Stimulated activated CD4-positive, alpha-beta T cell treated with anti-CD3 and anti-CD28 coated beads, Interleukin-1b, Interleukin-23, amount 100 ng/mL, for 48 hours (primary cell): Measurements from ENCODE around the gene AQP12A.
"Not testable (repeated sequence)": the region's sequence is repeated elsewhere in the genome, so short reads cannot be mapped to it uniquely, and the experiment has no call there.

Source experiments
- DNase-seq: peaks from one replicate; pipeline ENCODE4 v3.0.0-alpha.2; 2020

Gene AQP12A

DNA sequence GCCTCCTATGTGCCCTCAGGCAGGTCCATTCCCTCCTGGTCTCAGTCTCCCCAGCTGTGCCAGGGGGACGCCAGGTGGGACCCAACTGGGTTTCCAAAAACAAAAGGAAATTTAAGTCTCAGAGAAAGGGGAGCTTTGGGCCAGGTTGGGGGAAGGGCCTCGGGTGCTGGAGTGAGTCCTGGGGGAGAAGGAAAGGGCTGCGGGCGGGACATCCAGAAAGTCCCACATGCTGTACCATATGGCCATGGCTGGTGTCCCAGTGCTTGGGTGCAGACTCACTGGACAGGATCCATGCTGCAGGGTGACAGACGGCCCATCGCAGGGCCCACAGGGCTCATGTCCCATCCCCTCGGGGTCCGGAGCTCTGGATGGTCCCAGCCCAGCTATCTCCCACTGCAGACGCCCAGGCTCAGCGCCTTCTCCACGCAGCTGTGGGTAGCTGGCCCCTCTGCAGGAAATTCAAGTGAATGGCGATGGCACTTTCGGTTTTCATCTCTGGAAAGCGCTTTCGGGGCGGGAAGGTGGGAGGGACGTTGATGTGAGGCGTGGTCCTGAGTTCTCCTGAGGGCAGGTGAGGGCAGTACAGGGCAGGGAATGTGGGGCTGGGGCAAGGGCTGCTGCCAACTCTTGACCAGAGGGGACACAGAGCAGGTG, 1.1 kb upstream of the AQP12A start:
- DNase-seq = not testable (repeated sequence)

DNA sequence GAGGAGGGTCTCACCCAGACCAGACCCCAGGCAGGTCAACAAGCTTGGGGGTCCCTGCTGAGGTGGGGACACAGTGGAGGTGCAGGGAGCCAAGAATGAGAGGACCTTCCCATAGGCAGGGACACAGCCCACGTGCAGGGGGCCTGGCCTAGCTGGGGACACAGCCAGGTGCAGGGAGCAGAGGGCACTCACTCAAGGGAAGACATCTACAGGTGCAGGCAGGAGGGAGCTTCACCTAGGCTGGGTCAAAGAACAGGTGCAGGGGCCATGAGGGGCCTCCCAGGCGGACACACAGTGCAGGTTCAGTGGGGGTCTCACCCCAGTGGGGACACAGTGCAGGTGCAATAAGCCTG, 615 bp upstream of the AQP12A start:
- DNase-seq = not testable (repeated sequence)

DNA sequence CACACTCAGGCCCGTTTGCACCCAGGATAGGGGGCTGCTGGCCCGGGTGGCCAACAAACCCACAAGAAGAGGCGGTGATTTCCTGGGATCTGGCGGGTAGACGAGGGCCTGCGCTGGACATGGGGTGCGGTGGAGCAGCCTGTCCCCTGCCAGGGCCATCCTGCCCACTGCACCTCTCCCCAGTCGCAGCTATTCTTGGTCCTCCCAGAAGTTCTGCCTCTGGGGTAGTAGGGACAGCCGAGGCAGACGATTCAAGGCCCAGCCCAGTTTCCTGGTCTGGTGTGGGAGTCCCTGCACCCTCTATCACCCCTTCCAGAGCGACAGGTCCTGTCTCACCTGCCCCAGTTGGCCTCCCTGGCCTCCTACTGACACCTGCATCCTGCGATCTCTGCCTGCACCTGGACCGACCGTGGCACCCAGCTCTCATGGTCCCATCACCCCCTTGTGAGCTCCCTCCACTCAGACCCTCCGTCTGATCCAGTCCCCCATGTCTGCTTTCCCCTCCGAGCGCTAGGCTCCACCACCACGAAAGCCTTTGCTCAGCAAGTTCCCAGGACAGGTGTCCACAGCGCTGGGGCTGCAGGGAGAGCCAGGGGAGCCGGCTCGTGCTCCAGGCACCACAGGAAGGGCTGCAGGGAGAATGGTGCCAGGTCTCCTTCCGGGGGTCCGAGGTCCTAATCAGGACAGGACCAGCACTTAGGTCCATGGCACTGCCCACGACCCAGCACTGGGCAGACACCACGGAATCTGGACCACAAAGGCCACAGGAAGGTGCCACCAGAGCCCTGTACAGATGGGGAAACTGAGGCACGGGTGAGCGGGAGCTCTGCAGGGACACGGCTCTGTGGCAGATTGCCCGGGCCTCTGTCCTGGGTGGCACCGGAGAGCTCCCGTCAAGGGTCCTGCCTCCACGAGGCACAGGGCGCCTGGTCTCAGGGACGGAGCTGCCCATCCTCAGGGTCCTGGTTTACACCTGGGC, 1.2 kb downstream of the AQP12A start:
- DNase-seq = not testable (repeated sequence)

DNA sequence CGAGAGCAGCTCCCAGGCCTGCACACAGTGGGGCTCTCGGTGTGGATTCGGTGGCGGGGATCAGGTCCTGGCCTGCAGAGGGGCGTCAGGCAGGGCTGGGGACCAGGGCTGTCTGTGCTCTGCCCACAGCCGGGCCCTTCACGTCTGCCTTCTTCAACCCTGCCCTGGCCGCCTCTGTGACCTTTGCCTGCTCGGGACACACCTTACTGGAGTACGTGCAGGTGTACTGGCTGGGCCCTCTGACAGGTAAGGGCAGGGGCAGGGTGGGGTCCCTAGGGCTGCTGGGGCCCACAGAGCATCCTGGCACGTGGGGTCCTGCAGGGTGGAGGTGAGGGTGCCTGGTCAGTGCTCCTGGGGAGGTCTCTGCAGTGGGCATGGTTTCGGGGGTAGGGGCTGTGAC, 2.6 kb downstream of the AQP12A start:
- DNase-seq = not testable (repeated sequence)

DNA sequence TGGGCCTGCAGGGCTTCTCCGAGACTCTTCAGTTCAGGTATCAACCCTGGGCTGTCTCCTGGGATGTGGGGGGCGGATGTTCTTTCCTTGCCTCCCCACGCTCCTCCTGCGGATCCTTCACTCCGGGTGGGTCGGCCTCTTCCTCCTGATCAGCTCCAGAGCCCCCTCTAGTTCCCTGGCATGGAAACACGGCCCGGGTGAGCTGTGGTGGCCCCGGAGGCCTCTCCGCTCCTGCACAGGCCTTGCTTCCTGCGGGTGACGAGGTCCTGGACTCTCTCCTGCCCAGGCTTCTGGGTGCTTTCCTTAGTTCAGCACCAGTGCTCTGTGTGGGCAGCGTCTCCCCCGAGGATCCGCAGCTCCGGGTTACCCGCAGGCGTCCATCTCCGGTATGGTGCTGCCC, 3.9 kb downstream of the AQP12A start:
- DNase-seq = not testable (repeated sequence)

DNA sequence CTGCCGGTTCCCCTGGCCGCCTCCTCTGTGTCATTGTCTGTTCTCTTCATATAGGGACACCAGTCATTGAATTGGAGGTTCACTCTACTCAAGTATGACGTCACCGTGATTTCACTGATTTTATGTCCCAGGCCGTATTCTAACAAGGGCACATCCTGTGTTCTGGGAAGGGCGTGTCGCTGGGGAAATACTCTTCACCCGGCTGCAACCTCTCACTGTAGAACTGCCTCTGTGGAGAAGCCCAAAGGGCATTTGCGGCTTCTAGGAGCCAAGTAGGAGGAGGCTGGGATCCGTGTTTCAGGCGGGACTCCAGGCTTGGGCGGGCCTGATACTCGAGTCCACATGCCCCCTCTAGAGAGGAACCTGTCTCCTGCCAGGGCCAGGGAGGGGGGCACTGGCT, 4.8 kb downstream of the AQP12A start:
- not testable (repeated sequence) for DNase-seq

DNA sequence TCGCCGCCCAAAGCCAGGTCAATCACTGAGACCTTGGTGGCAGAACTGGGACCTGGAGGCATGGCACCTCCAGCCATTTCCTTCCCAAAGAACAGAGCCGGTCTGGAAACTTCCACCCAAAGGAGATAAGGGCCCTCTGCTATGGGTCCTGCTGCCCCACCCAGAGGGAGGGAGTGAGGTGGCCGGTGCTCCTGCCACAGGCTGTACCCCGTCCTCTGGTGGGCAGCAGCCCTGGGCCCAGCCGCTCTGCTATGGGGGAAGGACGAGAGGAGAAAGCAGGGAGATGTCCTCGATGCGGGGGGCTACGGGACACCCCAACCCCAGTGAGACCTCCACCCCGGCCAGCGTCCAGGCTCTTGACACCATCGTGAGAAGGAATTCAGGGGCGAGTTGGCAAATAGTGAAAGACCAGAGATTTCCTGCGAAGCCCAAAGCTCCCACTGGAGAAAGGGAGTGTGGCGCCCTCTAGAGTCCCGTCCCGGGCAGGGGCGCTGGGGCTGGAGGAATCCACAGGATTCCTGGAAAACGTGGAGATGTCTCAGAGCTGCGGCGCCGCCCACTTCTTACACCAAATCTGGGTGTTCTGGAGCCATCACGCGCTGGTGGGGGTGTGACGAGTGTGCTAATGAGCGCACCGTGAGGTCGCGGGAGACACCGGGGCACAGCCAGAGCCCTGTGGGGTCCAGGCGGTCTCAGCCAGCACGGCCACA, 7.3 kb downstream of the AQP12A start:
- not testable (repeated sequence) for DNase-seq

DNA sequence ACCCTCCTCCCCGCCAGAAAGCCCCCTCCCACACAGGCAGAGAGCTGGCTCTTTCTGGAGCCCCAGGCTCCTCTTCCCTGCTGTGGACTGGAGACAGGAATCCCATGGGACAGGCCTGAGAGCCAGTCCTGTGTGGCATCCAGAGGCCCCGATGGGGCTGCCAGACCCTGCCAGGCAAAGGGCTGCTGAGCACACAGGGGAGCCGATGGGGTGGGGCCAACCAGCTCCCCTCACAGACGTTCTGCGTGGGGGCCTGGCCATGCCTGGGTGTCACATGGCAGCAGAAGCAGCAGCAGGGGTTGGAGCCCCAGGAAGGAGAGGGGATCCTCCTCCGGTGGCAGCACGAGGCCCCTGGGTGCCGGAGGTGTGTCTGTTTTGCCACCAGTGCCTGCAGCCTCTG, 8.2 kb downstream of the AQP12A start:
- not testable (repeated sequence) for DNase-seq

DNA sequence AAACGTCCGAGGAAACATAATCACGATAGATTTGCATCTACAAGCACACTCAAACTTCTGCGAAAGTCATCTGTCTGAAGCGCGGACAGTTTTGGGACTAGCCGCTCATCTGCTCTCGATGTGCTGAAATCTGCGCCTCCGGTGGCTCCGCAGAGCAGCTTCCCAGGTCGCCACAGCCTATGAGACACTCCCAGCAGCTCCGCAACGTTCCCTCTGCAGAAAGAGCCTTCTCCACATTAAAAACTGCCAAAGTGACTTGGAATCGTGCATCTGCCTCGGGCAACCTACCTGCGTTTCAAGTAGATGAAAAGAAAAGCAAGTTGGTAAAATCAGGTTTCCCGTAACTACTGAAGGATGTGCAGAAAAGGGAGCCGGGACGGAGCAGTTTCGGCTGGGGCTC, 8.9 kb downstream of the AQP12A start:
- not testable (repeated sequence) for DNase-seq

DNA sequence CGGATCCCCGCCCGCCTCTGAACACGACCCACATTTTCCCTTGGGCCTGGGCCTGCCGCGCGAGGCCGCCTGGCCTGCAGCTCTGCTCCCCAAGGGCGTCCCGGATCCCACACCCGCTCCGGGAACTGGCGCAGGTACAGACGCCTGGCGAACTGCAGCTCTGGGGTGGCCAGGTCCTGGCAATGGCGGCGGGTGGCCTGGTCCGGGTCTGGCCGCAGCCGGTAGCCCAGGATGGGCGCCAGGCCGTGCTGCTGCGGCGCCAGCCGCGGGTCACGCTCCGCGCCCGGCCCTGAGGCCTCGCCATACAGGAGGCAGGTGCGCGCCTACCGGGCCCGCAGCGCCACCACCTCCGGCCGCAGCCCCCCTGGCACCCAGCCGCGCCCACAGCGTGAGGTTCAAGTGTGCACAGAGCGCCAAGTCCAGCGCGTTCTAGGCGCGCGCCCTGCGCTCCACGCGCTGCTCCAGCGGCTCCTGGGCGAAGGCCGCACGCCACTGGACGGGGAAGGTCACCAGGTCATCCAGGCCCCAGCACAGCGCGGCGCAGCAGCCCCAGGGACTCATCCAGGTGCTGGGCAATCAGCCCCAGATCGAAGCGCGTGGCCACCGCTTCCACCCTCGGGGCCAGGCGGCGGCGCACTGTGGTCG, 9.5 kb downstream of the AQP12A start:
- DNase-seq = no peak

DNA sequence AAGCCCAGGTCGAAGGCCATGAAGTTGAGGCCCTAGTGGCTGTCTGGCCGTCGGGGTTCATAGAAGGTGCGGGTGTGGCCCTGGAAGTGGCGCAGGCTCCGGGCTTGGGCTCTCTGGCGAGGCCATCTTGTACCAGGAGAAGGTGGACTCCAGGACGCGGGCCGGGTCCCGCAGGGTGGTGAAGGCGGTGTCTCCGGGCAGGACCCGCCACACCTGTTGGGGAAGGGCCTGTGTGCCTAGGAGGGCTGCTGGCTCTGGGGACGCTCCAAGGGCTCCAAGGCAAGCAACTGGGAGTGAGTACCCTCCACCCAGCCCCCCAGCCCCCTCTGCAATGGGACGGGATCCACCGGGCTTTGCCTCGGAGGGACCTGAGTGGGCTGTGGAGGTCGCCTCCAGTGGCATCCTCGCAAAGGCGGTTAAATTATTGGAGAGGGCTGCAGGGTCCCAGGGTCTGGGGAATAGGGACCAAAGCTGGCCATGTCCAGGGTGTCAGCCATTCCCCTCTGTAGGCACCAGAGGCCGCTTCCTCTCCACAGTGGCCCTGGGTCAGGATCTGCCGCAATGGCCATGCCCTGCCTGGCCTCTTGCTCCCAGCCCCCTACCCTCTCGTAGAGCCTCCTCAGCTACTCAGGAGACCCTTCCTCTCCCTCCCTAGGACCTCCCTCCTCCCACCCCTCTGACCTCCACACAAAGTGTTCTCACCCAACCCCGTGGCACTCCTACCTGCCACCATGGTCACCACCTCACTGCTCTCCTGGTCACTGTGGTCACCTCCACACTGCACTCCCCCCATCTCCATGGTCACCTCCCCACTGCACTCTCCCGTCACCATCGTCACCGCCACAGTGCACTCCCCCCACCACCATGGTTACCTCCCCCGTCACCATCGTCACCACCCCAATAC, 10.3 kb downstream of the AQP12A start:
- DNase-seq = no peak

DNA sequence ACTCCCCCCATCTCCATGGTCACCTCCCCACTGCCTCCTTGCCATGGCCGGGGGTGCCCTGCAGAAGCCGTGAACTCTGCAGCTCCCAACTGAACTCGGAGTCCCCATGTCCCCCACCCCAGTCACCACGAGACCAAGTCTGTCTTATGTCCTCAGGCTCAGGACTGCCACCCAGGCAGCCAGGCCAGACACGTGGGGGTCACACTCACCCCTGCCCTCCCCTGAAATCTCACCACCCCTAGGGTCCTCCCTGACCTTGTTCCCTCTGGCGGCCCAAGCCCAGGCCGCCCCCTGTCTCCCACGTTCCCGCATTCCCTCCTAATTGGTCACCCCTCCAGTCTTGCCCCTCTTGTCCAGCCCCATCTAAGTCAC, 11.0 kb downstream of the AQP12A start:
- no peak for DNase-seq

DNA sequence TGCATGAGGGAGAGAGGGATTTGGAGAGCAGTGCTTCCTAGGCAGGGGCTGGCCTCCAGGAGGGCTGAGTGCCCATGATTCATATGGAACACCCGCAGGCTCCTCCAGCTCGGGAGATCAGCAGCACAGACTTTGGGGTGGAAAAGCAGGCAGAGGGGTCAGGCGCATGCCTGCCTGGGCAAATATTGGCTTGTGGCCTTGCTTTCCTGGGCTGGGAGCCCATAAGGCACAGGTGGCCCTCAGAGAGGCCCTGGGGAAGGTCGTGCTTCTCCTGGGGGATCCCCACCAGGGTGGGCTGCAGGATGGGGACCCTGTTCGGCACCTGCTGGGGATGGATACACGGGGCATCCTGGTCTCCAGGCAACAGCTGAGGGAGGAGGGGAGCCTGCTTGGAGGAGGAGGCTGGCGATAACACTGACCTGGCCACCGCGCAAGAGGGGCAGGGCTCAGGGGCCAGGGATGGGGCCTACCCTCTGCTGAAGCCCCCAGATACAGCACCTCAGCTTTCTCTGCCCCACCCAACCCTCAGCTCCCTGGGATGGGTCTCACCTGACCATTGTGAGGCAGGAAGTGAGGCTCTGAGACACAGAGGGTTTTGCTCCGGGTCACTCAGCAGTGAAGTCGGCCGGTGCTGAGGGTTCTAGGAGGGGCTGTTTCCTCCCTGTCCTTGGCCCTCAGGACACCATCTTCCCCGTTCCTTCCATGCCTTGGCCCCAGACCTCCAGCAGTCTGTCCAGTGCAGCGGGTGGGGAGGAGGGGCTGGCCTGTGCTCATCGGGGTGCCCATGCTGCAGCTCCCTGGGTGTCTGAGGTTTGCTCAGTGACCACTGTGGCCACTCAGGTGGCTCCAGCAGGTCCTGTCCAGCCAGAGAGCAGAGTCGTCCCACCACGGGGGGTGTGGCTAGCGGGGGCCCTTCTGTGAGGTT, 12.0 kb downstream of the AQP12A start:
- no peak for DNase-seq

DNA sequence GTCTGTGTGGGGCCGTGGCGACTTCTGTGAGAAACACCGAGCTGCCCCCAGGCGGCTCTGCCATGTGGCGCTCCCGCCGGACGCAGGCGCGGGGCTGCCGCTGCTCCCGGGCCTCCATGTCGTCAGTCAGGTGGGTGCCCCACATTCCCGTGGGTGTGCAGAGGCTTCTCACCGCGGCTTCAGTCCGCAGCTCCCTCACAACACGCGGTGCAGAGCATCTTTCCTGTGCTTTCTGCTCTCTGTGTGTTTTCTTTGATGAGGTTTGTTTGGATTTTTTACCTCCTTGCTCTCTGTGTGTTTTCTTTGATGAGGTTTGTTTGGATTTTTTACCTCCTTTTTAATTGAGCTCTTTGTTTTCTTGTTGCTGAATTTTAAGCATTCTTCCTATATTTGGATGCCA, 13.0 kb downstream of the AQP12A start:
- peak; percentile 35 for DNase-seq

DNA sequence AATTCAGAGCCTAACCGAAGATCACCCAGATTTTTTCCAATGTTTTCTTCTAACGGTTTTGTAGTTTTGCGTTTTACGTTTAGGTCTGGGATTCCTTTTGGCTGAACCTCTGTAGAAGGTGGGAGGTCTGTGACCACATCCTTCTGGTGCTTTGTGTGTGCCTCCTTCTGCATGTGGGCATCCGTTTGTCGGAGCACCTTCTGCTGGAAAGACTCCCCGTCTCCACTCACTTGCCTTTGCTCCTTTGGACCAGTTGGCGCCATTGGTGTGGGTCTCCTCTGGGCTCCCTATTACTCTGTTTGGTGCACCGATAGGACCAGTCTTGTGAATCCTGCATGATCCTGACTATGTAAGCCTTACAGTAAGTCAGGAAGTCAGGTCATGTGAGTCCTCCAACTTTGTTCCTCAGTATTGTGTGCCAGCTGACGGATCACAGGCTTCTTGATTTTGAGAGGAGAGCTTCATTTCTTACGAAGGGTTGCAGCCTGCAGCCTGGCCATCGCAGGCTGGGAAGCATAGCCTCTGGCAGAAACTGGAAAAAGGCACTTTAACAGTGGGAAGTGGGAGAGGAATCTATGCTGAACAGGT, 13.6 kb downstream of the AQP12A start:
- DNase-seq = no peak

DNA sequence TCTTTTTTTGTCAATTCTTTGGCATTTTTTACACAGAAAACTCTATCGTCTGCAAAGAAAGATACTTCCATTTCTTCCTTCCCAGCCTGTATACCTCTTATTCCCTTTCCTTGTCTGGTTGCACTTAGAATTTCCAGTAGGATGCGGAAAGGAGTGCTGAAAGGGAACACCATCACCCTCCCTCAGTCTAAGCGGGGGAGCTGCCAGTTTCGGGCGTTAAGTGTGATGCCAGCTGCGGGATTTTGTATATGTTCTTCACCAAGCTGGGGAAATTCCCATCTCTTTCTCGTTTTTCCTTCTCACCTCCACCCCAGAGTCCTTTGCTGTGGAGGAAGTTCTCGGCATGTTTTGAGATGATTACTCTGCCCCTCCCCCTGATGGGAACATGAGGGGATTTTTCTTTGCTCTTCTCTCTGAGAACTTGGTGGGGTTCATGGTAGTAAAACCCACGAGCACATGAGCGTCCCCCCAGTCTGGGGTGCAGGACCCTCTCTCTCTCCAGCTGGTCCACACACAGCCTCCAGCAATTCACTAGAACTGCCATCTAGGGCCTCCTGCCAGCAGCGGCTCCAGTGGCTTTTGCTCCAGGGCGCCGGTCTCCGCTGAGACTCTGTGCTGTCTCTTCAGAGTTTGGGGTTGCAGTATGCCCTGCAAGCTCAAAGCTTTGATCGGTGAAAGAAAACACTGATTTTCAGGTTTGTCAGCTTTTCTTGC, 15.5 kb downstream of the AQP12A start:
- DNase-seq = no peak

DNA sequence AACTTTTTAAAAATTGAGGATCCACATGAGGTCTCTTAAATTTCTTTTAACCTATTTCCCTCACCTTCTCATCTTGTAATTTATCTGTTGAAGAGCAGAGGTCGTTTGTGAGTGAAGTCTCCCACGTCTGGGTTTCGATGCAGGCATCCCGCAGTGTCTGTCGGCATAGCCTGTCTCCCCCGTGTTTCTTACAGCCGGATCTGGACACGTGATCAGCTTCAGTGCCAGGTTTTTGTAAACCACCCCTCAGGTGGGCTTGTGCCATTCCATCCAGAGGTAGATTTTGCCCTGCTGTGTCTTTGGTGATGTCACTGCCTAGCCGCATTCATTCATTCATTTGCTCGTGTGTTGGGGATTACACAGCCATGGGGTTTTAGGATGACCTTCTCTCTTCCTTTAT, 16.2 kb downstream of the AQP12A start:
- no peak for DNase-seq

DNA sequence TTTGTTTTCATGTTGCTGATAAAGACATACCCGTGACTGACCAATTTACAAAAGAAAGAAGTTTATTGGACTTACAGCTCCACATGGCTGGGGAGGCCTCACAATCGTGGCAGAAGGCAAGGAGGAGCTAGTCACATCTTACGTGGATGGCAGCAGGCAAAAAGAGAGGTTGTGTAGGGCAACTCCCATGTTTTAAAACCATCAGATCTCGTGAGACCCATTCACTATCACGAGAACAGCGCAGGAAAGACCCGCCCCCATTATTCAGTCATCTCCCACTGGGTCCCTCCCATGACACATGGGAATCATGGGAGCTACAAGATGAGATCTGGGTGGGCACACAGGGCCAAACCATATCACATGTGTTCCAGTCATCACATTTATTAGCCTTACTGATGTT, 16.8 kb downstream of the AQP12A start:
- DNase-seq = no peak

DNA sequence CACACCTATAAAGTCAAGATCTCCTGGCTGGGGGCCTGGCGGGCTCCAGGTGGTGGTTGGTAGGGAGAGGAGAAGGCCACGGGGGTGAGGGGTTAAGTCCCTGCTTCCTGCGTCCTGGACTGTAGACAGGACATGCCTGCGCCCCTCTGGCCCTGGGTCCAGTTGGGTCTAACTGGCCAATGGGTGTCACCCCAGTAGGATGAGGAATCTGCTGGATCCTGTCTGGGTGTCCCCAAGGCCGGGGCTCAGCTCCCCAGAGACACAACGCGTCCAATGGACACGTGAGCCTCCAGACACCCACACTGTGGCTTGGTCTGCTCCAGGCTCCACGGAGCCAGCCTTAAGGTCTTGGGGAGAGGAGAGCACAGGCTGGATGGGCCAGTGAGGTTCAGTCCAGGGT, 19.6 kb downstream of the AQP12A start:
- no peak for DNase-seq

DNA sequence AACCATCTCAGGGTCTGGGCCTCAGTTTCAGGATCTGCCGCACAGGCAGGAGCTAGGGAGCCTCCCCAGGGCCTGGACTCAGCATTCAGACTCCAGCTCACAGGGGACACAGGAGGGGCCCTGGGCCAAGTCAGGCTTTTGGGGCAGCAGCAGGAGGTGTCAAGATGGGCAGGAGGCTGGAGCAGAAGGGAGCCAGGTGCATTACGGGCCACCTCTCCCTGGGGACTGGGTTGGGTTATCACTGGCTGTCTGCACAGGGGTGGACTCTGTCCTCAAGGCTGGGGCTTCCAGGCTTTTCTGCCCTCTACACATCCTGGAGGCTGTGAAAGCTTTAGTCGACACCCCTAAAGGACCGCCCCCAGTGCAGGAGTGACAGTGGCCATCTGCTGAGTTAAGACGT, 20.0 kb downstream of the AQP12A start:
- no peak for DNase-seq
